IMR-90 (cell line): ENCODE data around the gene MALSU1.
A peak's percentile ranks its signal among the peaks of the same experiment; 100 is the strongest.

Source experiments
- BHLHE40 ChIP-seq: fragments of 150-350 bp; IDR thresholded peaks from 2 replicates; pipeline ENCODE4 v1.6.1; 2016; ENCODE audit warnings: mild to moderate bottlenecking, low read depth, low read length
- CEBPB ChIP-seq: IDR thresholded peaks from 2 replicates; pipeline ENCODE4 v1.6.1; 2012; ENCODE audit warnings: low read depth, low read length, improper control_type of control experiment
- CHD1 ChIP-seq: IDR thresholded peaks from 2 replicates; pipeline ENCODE4 v1.6.1; 2012; ENCODE audit warnings: low read depth, low read length, improper control_type of control experiment
- CTCF ChIP-seq: conservative IDR thresholded peaks from 2 replicates; pipeline ENCODE4 v1.5.1; 2012; ENCODE audit warnings: mild to moderate bottlenecking, low read depth, low read length, improper control_type of control experiment
- ELK1 ChIP-seq: fragments of 150-350 bp; IDR thresholded peaks from 2 replicates; pipeline ENCODE4 v1.6.1; 2016; ENCODE audit warnings: low read depth, mild to moderate bottlenecking, low read length, moderate library complexity, borderline replicate concordance
- MAFK ChIP-seq: IDR thresholded peaks from 2 replicates; pipeline ENCODE4 v1.6.1; 2012; ENCODE audit warnings: low read depth, low read length, improper control_type of control experiment
- MXI1 ChIP-seq: IDR thresholded peaks from 2 replicates; pipeline ENCODE4 v1.6.1; 2012; ENCODE audit warnings: low read depth, mild to moderate bottlenecking, low read length, moderate library complexity, borderline replicate concordance
- NFE2L2 ChIP-seq: fragments of 150-350 bp; IDR thresholded peaks from 2 replicates; pipeline ENCODE4 v1.6.1; 2016; ENCODE audit warnings: low read depth, mild to moderate bottlenecking, low read length
- POLR2A ChIP-seq: IDR thresholded peaks from 2 replicates; pipeline ENCODE4 v1.6.1; 2012; ENCODE audit warnings: mild to moderate bottlenecking, low read depth, low read length
- RAD21 ChIP-seq: IDR thresholded peaks from 2 replicates; pipeline ENCODE4 v1.6.1; 2012; ENCODE audit warnings: low read length, improper control_type of control experiment
- RCOR1 ChIP-seq: IDR thresholded peaks from 2 replicates; pipeline ENCODE4 v1.6.1; 2012; ENCODE audit warnings: mild to moderate bottlenecking, low read length, improper control_type of control experiment; ENCODE audit not compliant: insufficient replicate concordance
- SMC3 ChIP-seq: fragments of 150-350 bp; IDR thresholded peaks from 2 replicates; pipeline ENCODE4 v1.6.1; 2016; ENCODE audit warnings: low read depth, mild to moderate bottlenecking, antibody characterized with exemption, low read length, moderate library complexity
- USF2 ChIP-seq: fragments of 150-350 bp; IDR thresholded peaks from 2 replicates; pipeline ENCODE4 v1.6.1; 2017; ENCODE audit warnings: mild to moderate bottlenecking, antibody characterized with exemption, low read length, low read depth

- TF ChIP-seq CTCF (no peak), SMC3 (no peak), POLR2A (no peak), USF2 (no peak), RCOR1 (no peak), MXI1 (no peak), CHD1 (no peak), MAFK (no peak), BHLHE40 (no peak), RAD21 (no peak), ELK1 (no peak), NFE2L2 (no peak), CEBPB (peak; percentile 48; the same call in 1 of the 2 replicates)
Observed at GRCh38 chr7:23331132-23331531, 32.0 kb downstream of the MALSU1 start.
